ENCODE data around the gene TAS2R14. TPM values are rescaled to one million over a fixed set of nuclear protein-coding genes. Genes with fewer than 3 reads are reported as not detected.

The TAS2R14 gene
- total and polyA plus RNA-seq, 12 donors, result 0.30 to 1.7 (median 0.91) TPM

GRCh38 chr12:10891937-10892336 is 47.1 kb downstream of the TAS2R14 start:
- intact Hi-C loops (cut with DNase I), result no loop called here
- TF ChIP-seq CTCF (IDR thresholded peaks at IDR 0.05), result no peak
- Histone ChIP-seq H3K9me3 (no peaks in the 10 kb centered on the region), H3K27me3 (no peaks in the 10 kb centered on the region), H3K4me1 (peaks cover 0 to 3% (median 0%) of the 10 kb centered on the region in 9 donors), H3K4me3 (no peak overlapping the region), H3K27ac (no peak overlapping the region), H3K36me3 (peaks cover 0 to 7% (median 0%) of the 10 kb centered on the region in 9 donors)
- DNase-seq, result no peak
- ATAC-seq, result no peak
- WGBS, 2 donors, result 96 to 100% methylated on average over 2 of the region's 2 CpGs

GRCh38 chr12:10889226-10889625 is 49.8 kb downstream of the TAS2R14 start:
- H3K4me1 ChIP-seq, result peaks cover 0 to 12% (median 0%) of the 10 kb centered on the region in 9 donors
- H3K9me3 ChIP-seq, result no peaks in the 10 kb centered on the region
- intact Hi-C loops (cut with DNase I), result no loop called here
- H3K27me3 ChIP-seq, result no peaks in the 10 kb centered on the region
- no peak overlapping the region for H3K4me3 ChIP-seq
- H3K27ac ChIP-seq, result no peak overlapping the region
- peaks cover 0 to 6% (median 0%) of the 10 kb centered on the region in 9 donors for H3K36me3 ChIP-seq
- TF ChIP-seq CTCF (IDR thresholded peaks at IDR 0.05), result no peak
- ATAC-seq (no peak), DNase-seq (no peak)

Other genes starting within 250 kb of the TAS2R14 start
- 1,000 to 10,000 TPM in 1 of 10 donors, 100 to 1,000 TPM in 9; 516 to 1,012 (median 632) TPM for gene YBX3, start 215.9 kb downstream of the TAS2R14 start, total RNA-seq
- gene YBX3, start 215.9 kb downstream of the TAS2R14 start, polyA plus RNA-seq, result 1,000 to 10,000 TPM in 1 of 2 donors, 100 to 1,000 TPM in 1; 244 to 1,254 TPM
- not detected for gene TAS2R7, start 136.6 kb downstream of the TAS2R14 start, total RNA-seq
- not detected for gene TAS2R7, start 136.6 kb downstream of the TAS2R14 start, polyA plus RNA-seq
- not detected for gene TAS2R8, start 132.0 kb downstream of the TAS2R14 start, total RNA-seq
- not detected for gene TAS2R8, start 132.0 kb downstream of the TAS2R14 start, polyA plus RNA-seq
- gene TAS2R9, start 129.1 kb downstream of the TAS2R14 start, total RNA-seq, result not detected
- not detected for gene TAS2R9, start 129.1 kb downstream of the TAS2R14 start, polyA plus RNA-seq
- gene TAS2R10, start 112.9 kb downstream of the TAS2R14 start, total RNA-seq, result under 1 TPM in 6 of 10 donors, not detected in 4; 0.23 to 0.47 (median 0.29) TPM
- gene TAS2R10, start 112.9 kb downstream of the TAS2R14 start, polyA plus RNA-seq, result under 1 TPM; 0.04 to 0.37 TPM
- gene PRR4, start 89.8 kb downstream of the TAS2R14 start, total RNA-seq, result 1 to 10 TPM; 1.4 to 4.2 (median 1.9) TPM
- gene PRR4, start 89.8 kb downstream of the TAS2R14 start, polyA plus RNA-seq, result 10 to 100 TPM in 1 of 2 donors, 1 to 10 TPM in 1; 2.6 to 11.8 TPM
- 10 to 100 TPM in 1 of 10 donors, 1 to 10 TPM in 9; 6.3 to 11.7 (median 7.0) TPM for gene PRH1, start 55.0 kb downstream of the TAS2R14 start, total RNA-seq
- 1 to 10 TPM; 2.4 TPM for gene PRH1, start 55.0 kb downstream of the TAS2R14 start, polyA plus RNA-seq
- 1 to 10 TPM in 1 of 10 donors, under 1 TPM in 9; 0.28 to 1.1 (median 0.46) TPM for gene TAS2R13, start 29.7 kb downstream of the TAS2R14 start, total RNA-seq
- under 1 TPM; 0.04 to 0.15 TPM for gene TAS2R13, start 29.7 kb downstream of the TAS2R14 start, polyA plus RNA-seq
- not detected for gene PRH2, start 10.0 kb downstream of the TAS2R14 start, total RNA-seq
- gene PRH2, start 10.0 kb downstream of the TAS2R14 start, polyA plus RNA-seq, result not detected
- under 1 TPM in 7 of 10 donors, not detected in 3; 0.24 to 0.88 (median 0.59) TPM for gene TAS2R50, start 47.6 kb upstream of the TAS2R14 start, total RNA-seq
- gene TAS2R50, start 47.6 kb upstream of the TAS2R14 start, polyA plus RNA-seq, result not detected
- gene TAS2R20, start 59.0 kb upstream of the TAS2R14 start, total RNA-seq, result under 1 TPM; 0.26 to 0.64 (median 0.42) TPM
- gene TAS2R20, start 59.0 kb upstream of the TAS2R14 start, polyA plus RNA-seq, result under 1 TPM; 0.13 to 0.29 TPM
- 1 to 10 TPM in 2 of 10 donors, under 1 TPM in 8; 0.25 to 1.2 (median 0.77) TPM for gene TAS2R19, start 83.4 kb upstream of the TAS2R14 start, total RNA-seq
- under 1 TPM; 0.12 to 0.59 TPM for gene TAS2R19, start 83.4 kb upstream of the TAS2R14 start, polyA plus RNA-seq
- 1 to 10 TPM in 1 of 10 donors, under 1 TPM in 9; 0.38 to 1.6 (median 0.84) TPM for gene TAS2R31, start 92.1 kb upstream of the TAS2R14 start, total RNA-seq
- gene TAS2R31, start 92.1 kb upstream of the TAS2R14 start, polyA plus RNA-seq, result under 1 TPM; 0.12 to 0.29 TPM
- under 1 TPM in 7 of 10 donors, not detected in 3; 0.28 to 0.93 (median 0.51) TPM for gene TAS2R46, start 123.0 kb upstream of the TAS2R14 start, total RNA-seq
- not detected for gene TAS2R46, start 123.0 kb upstream of the TAS2R14 start, polyA plus RNA-seq
- gene TAS2R43, start 153.1 kb upstream of the TAS2R14 start, total RNA-seq, result under 1 TPM in 4 of 10 donors, not detected in 6; 0.28 to 0.53 (median 0.31) TPM
- not detected for gene TAS2R43, start 153.1 kb upstream of the TAS2R14 start, polyA plus RNA-seq
- gene TAS2R30, start 195.4 kb upstream of the TAS2R14 start, total RNA-seq, result 1 to 10 TPM in 5 of 10 donors, under 1 TPM in 5; 0.60 to 1.5 (median 1.0) TPM
- gene TAS2R30, start 195.4 kb upstream of the TAS2R14 start, polyA plus RNA-seq, result not detected
- gene SMIM10L1, start 231.9 kb upstream of the TAS2R14 start, total RNA-seq, result 10 to 100 TPM; 14.0 to 23.7 (median 19.3) TPM
- 10 to 100 TPM; 12.5 to 26.2 TPM for gene SMIM10L1, start 231.9 kb upstream of the TAS2R14 start, polyA plus RNA-seq
- gene TAS2R42, start 247.7 kb upstream of the TAS2R14 start, total RNA-seq, result not detected
- gene TAS2R42, start 247.7 kb upstream of the TAS2R14 start, polyA plus RNA-seq, result not detected